ENCODE measurements around the gene IFI30. TPM values are rescaled to one million over a fixed set of nuclear protein-coding genes. Genes with fewer than 3 reads are reported as not detected.

IFI30 gene
- total RNA-seq, 1 experiment from 2014 or later = 22.4 TPM

DNA sequence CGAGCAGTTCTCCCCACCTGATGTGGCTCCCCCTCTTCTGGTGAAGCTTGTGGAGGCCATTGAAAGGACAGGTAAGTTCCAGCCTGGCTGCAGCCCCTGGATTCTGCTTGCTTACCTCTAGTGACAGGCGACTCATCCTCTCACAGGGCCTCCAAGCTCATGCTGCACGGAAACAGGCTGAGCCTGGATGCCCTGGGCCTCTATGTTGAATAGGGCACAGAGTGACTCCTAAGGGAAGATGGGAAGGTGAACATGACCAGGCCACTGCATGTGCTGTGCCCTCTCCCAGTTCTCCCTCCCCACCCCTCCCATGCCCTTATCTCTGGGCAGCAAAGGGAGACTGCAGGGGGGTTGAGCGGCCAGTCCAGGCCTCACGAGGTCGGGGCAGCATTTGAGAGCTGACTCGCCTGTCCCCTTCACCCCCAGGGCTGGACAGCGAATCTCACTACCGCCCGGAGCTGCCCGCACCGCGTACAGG is 13.1 kb upstream of the IFI30 start:
- no TSS peak for BruUV-seq (replicated peaks)
- Mint-ChIP-seq H3K4me1 (ENCODE audit: low read depth, unreplicated experiment) (peaks cover 8% of the 10 kb centered on the region), H3K4me3 (ENCODE audit: low read depth, unreplicated experiment) (no peak overlapping the region), H3K27me3 (ENCODE audit: unreplicated experiment) (no peaks in the 10 kb centered on the region), H3K27ac (ENCODE audit: unreplicated experiment) (no peak overlapping the region), H3K36me3 (ENCODE audit: insufficient read depth, unreplicated experiment) (peaks cover 34% of the 10 kb centered on the region), H3K9me3 (ENCODE audit: low read depth, unreplicated experiment) (no peaks in the 10 kb centered on the region)
- CTCF ChIA-PET = interaction anchor here (0.7 kb wide), 2 partner anchors 23 to 224 kb away, joined by 3 read pairs; no protein-coding TSS in a partner anchor
- DNase-seq = no peak
- intact Hi-C loops (cut with micrococcal nuclease; ENCODE audit: unreplicated experiment) = no loop called here
- TF ChIP-seq CTCF (IDR thresholded peaks at IDR 0.05; ENCODE audit: unreplicated experiment) = no peak

- Mint-ChIP-seq H3K36me3 (ENCODE audit: insufficient read depth, unreplicated experiment) (peaks cover 38% of the 10 kb centered on the region), H3K27me3 (ENCODE audit: unreplicated experiment) (no peaks in the 10 kb centered on the region), H3K4me3 (ENCODE audit: low read depth, unreplicated experiment) (no peak overlapping the region), H3K4me1 (ENCODE audit: low read depth, unreplicated experiment) (peaks cover 6% of the 10 kb centered on the region), H3K9me3 (ENCODE audit: low read depth, unreplicated experiment) (no peaks in the 10 kb centered on the region), H3K27ac (ENCODE audit: unreplicated experiment) (no peak overlapping the region)
- BruUV-seq (replicated peaks) = no TSS peak
- TF ChIP-seq CTCF (IDR thresholded peaks at IDR 0.05; ENCODE audit: unreplicated experiment) = no peak
- DNase-seq = peak; percentile 81
- intact Hi-C loops (cut with micrococcal nuclease; ENCODE audit: unreplicated experiment) = no loop called here
- CTCF ChIA-PET = interaction anchor here (0.7 kb wide), 2 partner anchors 23 to 225 kb away, joined by 3 read pairs; no protein-coding TSS in a partner anchor
Observed at GRCh38 chr19:18160971-18161635, 12.5 kb upstream of the IFI30 start.

GRCh38 chr19:18161636-18162002 is 12.0 kb upstream of the IFI30 start:
- no TSS peak for BruUV-seq (replicated peaks)
- intact Hi-C loops (cut with micrococcal nuclease; ENCODE audit: unreplicated experiment) = no loop called here
- H3K27me3 Mint-ChIP-seq (ENCODE audit: unreplicated experiment) = no peaks in the 10 kb centered on the region
- no peaks in the 10 kb centered on the region for H3K9me3 Mint-ChIP-seq (ENCODE audit: low read depth, unreplicated experiment)
- H3K36me3 Mint-ChIP-seq (ENCODE audit: insufficient read depth, unreplicated experiment) = peaks cover 40% of the 10 kb centered on the region
- DNase-seq = no peak
- H3K4me3 Mint-ChIP-seq (ENCODE audit: low read depth, unreplicated experiment) = no peak overlapping the region
- peaks cover under 1% of the 10 kb centered on the region for H3K4me1 Mint-ChIP-seq (ENCODE audit: low read depth, unreplicated experiment)
- TF ChIP-seq CTCF (IDR thresholded peaks at IDR 0.05; ENCODE audit: unreplicated experiment) = no peak
- H3K27ac Mint-ChIP-seq (ENCODE audit: unreplicated experiment) = no peak overlapping the region
- CTCF ChIA-PET = no interaction called here

- Mint-ChIP-seq H3K4me3 (ENCODE audit: low read depth, unreplicated experiment) (no peak overlapping the region), H3K4me1 (ENCODE audit: low read depth, unreplicated experiment) (no peaks in the 10 kb centered on the region), H3K27me3 (ENCODE audit: unreplicated experiment) (no peaks in the 10 kb centered on the region), H3K27ac (ENCODE audit: unreplicated experiment) (no peak overlapping the region), H3K36me3 (ENCODE audit: insufficient read depth, unreplicated experiment) (peaks cover 47% of the 10 kb centered on the region), H3K9me3 (ENCODE audit: low read depth, unreplicated experiment) (no peaks in the 10 kb centered on the region)
- CTCF ChIA-PET = no interaction called here
- intact Hi-C loops (cut with micrococcal nuclease; ENCODE audit: unreplicated experiment) = no loop called here
- DNase-seq = no peak
- no TSS peak for BruUV-seq (replicated peaks)
- TF ChIP-seq CTCF (IDR thresholded peaks at IDR 0.05; ENCODE audit: unreplicated experiment) = no peak
Observed at GRCh38 chr19:18164072-18164471, 9.5 kb upstream of the IFI30 start.

All from Calu3 (cell line).